BE2C (cell line): ENCODE data around the gene FOXO1.

Experiments
- DNase-seq: peaks from one replicate; pipeline ENCODE4 v3.0.0-alpha.2; 2020
- H3K27me3 ChIP-seq: fragments of 250-450 bp; sonication (Bioruptor Pico); 2 replicates; pipeline ENCODE4 v1.5.1; 2020; ENCODE audit warnings: mild to moderate bottlenecking
- H3K36me3 ChIP-seq: fragments of 250-450 bp; sonication (Bioruptor Pico); 2 replicates; pipeline ENCODE4 v1.5.1; 2020; ENCODE audit warnings: mild to moderate bottlenecking
- H3K4me1 ChIP-seq: fragments of 250-450 bp; sonication (Bioruptor Pico); 2 replicates; pipeline ENCODE4 v1.5.1; 2020
- H3K4me3 ChIP-seq: 2 replicates; pipeline ENCODE4 v1.5.1; 2011; ENCODE audit warnings: low read depth, low read length
- H3K9me3 ChIP-seq: fragments of 250-450 bp; sonication (Bioruptor Pico); 2 replicates; pipeline ENCODE4 v1.5.1; 2020
- CTCF ChIP-seq: IDR thresholded peaks from 2 replicates; pipeline ENCODE4 v1.5.1; 2012; ENCODE audit warnings: mild to moderate bottlenecking, low read depth, low read length

The FOXO1 gene

GRCh38 chr13:40656358-40656757, 10.1 kb downstream of the FOXO1 start:
- TF ChIP-seq CTCF: no peak
- Histone ChIP-seq H3K4me1 (no peaks in the 10 kb centered on the region), H3K4me3 (no peak overlapping the region)

GRCh38 chr13:40653527-40654318, 12.7 kb downstream of the FOXO1 start:
- no peak for DNase-seq
- H3K4me3 ChIP-seq: no peak overlapping the region
- H3K9me3 ChIP-seq: no peaks in the 10 kb centered on the region
- no peaks in the 10 kb centered on the region for H3K36me3 ChIP-seq
- H3K27me3 ChIP-seq: no peaks in the 10 kb centered on the region
- no peaks in the 10 kb centered on the region for H3K4me1 ChIP-seq
- TF ChIP-seq CTCF: no peak

More at GRCh38 chr13:40656358-40656757, 10.1 kb downstream of the FOXO1 start:
- DNase-seq: no peak
- H3K36me3 ChIP-seq: no peaks in the 10 kb centered on the region
- peaks cover 2% of the 10 kb centered on the region; the same call in 1 of the 2 replicates for H3K27me3 ChIP-seq
- no peaks in the 10 kb centered on the region for H3K9me3 ChIP-seq

- H3K27me3 ChIP-seq: no peaks in the 10 kb centered on the region
- no peak for DNase-seq
- H3K9me3 ChIP-seq: no peaks in the 10 kb centered on the region
- no peak for TF ChIP-seq CTCF
- H3K4me3 ChIP-seq: no peak overlapping the region
- peaks cover 2% of the 10 kb centered on the region for H3K4me1 ChIP-seq
- no peaks in the 10 kb centered on the region for H3K36me3 ChIP-seq
Measured at GRCh38 chr13:40652588-40652940, 13.9 kb downstream of the FOXO1 start.

GRCh38 chr13:40651866-40652587, 14.4 kb downstream of the FOXO1 start:
- H3K4me3 ChIP-seq: no peak overlapping the region
- no peaks in the 10 kb centered on the region for H3K36me3 ChIP-seq
- TF ChIP-seq CTCF: no peak
- H3K4me1 ChIP-seq: peaks cover 7% of the 10 kb centered on the region
- H3K9me3 ChIP-seq: no peaks in the 10 kb centered on the region
- H3K27me3 ChIP-seq: no peaks in the 10 kb centered on the region
- no peak for DNase-seq

- no peaks in the 10 kb centered on the region for H3K27me3 ChIP-seq
- TF ChIP-seq CTCF: no peak
- H3K4me3 ChIP-seq: no peak overlapping the region
- H3K36me3 ChIP-seq: no peaks in the 10 kb centered on the region
- no peaks in the 10 kb centered on the region for H3K9me3 ChIP-seq
- H3K4me1 ChIP-seq: peaks cover 7% of the 10 kb centered on the region
- DNase-seq: no peak
Measured at GRCh38 chr13:40648841-40649240, 17.6 kb downstream of the FOXO1 start.

- TF ChIP-seq CTCF: no peak
- Histone ChIP-seq H3K27me3 (no peaks in the 10 kb centered on the region), H3K4me3 (no peak overlapping the region), H3K36me3 (no peaks in the 10 kb centered on the region), H3K9me3 (no peaks in the 10 kb centered on the region), H3K4me1 (peaks cover 7% of the 10 kb centered on the region)
- no peak for DNase-seq
Measured at GRCh38 chr13:40648040-40648439, 18.4 kb downstream of the FOXO1 start.
